LNCaP clone FGC (cell line): Measurements from ENCODE around the gene RPL27.
"Not testable (repeated sequence)": the region's sequence is repeated elsewhere in the genome, so short reads cannot be mapped to it uniquely, and the experiment has no call there.

Source experiments
- DNase-seq: peaks from one replicate; pipeline ENCODE4 v3.0.0-alpha.2; 2011; ENCODE audit warnings: low read depth
- H3K4me3 ChIP-seq: 2 replicates; pipeline ENCODE4 v1.5.1; 2011; ENCODE audit warnings: mild to moderate bottlenecking, low read depth, low read length, control low read depth
- TF ChIP-seq, protein P1 (sequence below): IDR thresholded peaks from 2 replicates; pipeline ENCODE4 v1.5.1; 2012; ENCODE audit warnings: mild to moderate bottlenecking; ENCODE audit not compliant: control insufficient read depth, insufficient read depth; ENCODE audit errors: extremely low read depth

The RPL27 gene

DNA sequence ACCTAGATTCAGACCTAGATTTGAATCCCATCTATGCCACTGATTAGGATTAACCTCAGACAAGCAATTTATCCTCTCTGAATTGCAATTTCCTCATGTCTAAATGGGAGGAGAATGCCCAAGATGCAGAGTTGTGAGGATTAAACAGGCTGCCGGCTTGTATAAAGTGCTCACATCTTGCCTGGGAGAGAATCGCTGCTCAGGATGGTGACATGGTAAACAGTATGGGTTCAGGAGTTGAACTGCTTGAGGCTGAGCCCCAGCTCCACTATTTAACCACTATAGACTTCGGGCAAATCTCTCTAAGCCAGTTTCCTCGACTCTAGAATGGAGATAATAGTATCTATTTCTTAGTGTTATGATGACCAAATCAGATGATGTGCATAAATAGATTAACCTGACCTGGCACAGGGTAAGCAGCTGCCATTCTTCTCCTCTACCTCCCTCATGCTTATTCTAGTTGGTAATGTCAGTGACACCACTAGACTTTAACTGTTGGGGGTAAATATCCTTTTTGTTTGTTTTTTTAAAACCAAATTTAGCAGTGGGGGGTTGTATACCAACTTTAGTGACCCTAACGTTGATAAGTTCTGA lies 732 bp upstream of the RPL27 start:
- TF ChIP-seq, protein P1, sequence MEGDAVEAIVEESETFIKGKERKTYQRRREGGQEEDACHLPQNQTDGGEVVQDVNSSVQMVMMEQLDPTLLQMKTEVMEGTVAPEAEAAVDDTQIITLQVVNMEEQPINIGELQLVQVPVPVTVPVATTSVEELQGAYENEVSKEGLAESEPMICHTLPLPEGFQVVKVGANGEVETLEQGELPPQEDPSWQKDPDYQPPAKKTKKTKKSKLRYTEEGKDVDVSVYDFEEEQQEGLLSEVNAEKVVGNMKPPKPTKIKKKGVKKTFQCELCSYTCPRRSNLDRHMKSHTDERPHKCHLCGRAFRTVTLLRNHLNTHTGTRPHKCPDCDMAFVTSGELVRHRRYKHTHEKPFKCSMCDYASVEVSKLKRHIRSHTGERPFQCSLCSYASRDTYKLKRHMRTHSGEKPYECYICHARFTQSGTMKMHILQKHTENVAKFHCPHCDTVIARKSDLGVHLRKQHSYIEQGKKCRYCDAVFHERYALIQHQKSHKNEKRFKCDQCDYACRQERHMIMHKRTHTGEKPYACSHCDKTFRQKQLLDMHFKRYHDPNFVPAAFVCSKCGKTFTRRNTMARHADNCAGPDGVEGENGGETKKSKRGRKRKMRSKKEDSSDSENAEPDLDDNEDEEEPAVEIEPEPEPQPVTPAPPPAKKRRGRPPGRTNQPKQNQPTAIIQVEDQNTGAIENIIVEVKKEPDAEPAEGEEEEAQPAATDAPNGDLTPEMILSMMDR, result no peak
- H3K4me3 ChIP-seq, result peak overlapping the region; percentile 98
- no peak for DNase-seq

DNA sequence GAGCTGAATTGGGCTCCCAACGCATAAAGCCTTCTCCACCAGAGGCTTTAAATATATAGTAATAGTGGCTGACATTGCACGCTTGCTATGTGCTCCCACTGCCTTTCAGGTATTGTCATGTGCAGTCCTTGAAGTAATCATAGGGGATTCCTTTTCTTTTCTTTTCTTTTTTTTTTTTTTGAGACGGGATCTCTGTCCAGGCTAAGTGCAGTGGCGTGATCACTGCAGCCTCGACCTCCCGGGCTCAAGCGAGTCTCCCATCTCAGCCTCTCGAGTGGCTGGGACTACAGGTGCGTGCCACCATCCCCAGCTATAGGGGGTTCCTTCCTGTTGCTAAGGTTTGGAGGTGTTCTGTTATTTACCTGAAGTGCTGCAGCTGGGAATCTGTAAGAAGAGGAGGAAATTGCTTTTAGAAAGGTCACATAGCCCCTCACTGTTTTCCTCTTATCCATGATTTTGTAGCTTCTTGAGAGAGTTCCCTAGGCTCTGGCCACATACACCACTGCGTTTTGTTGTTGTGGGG lies 845 bp downstream of the RPL27 start:
- peak overlapping the region; percentile 98 for H3K4me3 ChIP-seq
- DNase-seq, result no peak
- TF ChIP-seq, protein P1, result no peak

DNA sequence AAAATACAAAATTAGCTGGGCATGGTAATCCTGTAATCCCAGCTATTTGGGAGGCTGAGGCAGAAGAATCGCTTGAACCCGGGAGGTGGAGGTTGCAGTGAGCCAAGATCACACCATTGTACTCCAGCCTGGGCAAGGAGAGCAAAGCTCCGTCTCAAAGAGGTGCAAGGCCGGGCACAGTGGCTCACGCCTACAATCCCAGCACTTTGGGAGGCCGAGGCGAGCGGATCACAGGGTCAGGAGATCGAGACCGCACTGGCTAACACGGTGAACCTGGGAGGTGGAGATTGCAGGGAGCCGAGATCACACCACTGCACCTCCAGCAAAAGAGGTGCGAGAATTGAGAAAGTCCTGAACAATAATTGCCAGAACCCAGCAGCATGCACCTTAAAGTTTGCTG lies 2.7 kb downstream of the RPL27 start:
- not testable (repeated sequence) for DNase-seq, H3K4me3 ChIP-seq

DNA sequence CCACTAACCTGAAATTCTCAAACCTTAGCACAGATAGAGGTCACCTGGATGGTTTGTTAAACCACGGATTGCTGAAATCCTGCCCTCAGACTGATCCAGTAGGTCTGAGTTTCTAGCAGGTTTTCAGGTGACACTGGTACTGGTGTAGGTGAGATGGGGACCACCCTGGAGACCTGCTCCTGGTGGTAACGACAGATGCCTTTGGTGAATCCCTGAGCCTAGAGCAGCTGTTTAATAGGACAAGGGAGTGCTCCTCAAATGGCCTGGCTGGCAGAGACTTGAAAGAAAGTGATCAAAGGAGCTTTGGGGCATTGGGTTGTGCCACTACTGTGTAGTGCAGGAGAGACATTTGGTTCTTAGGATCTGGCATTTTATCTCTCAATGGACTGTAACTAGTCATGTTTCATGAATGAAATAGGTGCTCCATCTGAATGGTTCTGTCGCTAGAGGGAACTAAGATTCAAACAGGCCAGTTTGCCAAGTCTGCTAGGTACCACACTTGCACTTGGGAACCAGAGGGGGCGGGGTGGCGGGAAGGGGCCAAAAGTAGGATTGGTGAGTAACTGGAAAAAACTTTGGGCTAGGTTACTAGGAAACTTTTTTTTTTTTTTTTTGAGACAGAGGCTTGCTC lies 5.4 kb downstream of the RPL27 start:
- no peak for DNase-seq
- H3K4me3 ChIP-seq, result no peak overlapping the region
- TF ChIP-seq, protein P1, result no peak

DNA sequence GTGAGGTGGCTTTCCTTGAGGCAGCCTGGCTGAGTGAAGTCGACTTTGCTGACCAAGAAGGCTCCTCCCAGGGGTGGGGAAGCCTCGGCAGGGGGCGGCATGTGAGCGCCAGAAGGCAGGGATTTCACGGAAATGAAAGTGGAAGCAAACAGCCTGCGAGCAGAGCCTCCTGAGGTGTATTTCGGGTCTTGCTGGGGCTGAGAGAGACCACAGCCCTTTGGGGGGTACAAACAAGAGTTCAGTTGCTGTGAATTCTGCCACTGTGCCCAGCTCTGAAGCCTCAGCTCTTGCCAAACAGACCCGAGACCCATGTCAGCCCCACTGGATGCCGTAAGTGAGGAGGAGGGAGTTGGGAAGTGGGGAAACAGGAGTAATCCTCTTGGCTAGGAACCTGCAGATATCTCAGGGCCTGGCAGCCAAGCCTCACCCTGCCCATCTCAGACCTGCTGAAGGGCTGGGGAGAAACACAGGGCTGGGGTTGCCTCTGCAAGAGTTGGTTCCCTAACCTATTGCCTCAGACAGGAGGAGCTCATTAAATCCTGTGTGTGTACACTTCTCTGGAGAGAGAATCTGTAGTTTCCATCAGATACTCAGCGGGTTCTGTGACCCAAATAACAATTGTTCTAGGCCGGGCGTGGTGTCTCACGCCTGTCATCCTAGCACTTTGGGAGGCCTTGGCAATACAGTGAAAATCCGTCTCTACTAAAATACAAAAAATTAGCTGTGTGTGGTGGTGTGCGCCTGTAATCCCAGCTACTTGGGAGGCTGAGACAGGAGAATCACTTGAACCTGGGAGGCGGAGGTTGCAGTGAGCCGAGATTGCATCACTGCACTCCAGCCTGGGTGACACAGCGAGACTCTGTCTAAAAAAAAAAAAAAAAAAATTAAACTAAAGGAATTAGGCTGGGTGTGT lies 8.7 kb downstream of the RPL27 start, which contains the start of gene IFI35:
IFI35 (plus strand) TSS at position 146 of the 913 bp plus-strand sequence; CDS start at position 310, 164 bp downstream.
- no peak for DNase-seq
- peak within 1 kb of the TSS; percentile 51 for H3K4me3 ChIP-seq
- TF ChIP-seq, protein P1, result peak; percentile 41

DNA sequence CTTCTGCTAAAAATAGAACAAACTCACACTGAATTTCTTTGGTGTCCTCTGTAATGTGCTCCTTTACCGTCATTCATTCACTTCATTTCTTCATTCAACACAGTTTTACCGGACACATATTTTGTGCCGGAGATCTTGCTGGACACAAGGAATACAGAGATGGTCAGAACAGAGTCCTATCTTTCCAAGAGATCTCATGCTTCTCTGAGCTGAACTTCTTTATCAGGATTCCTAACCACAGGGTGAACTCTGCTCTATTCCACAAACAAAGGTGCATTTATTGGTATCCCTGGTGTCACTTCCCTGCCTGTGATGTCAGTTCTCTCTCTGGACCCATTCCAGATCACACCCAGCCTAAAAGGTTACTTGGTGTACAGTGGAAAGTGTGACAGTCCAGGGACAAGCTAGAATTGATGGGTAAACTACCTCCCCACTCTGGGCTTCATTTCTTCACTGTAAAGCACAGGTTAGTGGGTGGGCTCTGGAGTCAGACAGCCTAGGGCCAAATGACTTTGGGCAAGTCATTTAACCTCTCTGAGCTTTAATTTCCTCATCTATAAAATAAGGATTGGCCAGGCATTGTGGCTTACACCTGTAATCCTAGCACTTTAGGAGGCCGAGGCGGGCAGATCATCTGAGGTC lies 12.6 kb downstream of the RPL27 start:
- TF ChIP-seq, protein P1, result no peak
- peak; percentile 46 for DNase-seq
- H3K4me3 ChIP-seq, result no peak overlapping the region
